Measurements from ENCODE around the gene APOL1. TPM values are rescaled to one million over a fixed set of nuclear protein-coding genes. Genes with fewer than 3 reads are reported as not detected.

The APOL1 gene
- polyA plus RNA-seq, 2 of the 4 experiments (the other 2 are of a cell fraction) = 2.0 to 6.5 TPM

- CTCF ChIA-PET = interaction anchor here (1.0 to 4.2 kb wide), 14 partner anchors 9 to 132 kb away, joined by 3 to 27 read pairs (median 4); partner anchors contain the start of gene APOL2
- no peak for TF ChIP-seq JUNB (IDR thresholded peaks at IDR 0.05)
- TF ChIP-seq RAD21 (conservative IDR thresholded peaks at IDR 0.05 in 1 of 2, IDR thresholded peaks at IDR 0.05 in 1 of 2) = peak; percentile 46 to 57
- no peak for TF ChIP-seq ESRRA (IDR thresholded peaks at IDR 0.05; ENCODE audit: borderline replicate concordance, low read length)
- TF ChIP-seq GATA3 (IDR thresholded peaks at IDR 0.05; ENCODE audit: borderline replicate concordance) = no peak
- TF ChIP-seq SMC3 (IDR thresholded peaks at IDR 0.05) = peak; percentile 67
- no peak for TF ChIP-seq HDAC2 (IDR thresholded peaks at IDR 0.05)
- TF ChIP-seq REST (IDR thresholded peaks at IDR 0.05) = no peak
- TF ChIP-seq CTCF (IDR thresholded peaks at IDR 0.05) = peak; percentile 63
- TF ChIP-seq NPAS2 (CRISPR knock-in tag; IDR thresholded peaks at IDR 0.05; ENCODE audit: borderline replicate concordance) = no peak
- TF ChIP-seq RARB (CRISPR knock-in tag; IDR thresholded peaks at IDR 0.05) = no peak
- TF ChIP-seq JUN (IDR thresholded peaks at IDR 0.05) = 0 out of 5 replicates have a peak, but pooled peaks of 1 of the 2 experiments have one; percentile 33
- TF ChIP-seq RNF2 (IDR thresholded peaks at IDR 0.05; ENCODE audit: borderline replicate concordance, low read depth) = no peak
- POLR2A ChIA-PET = no interaction called here
- peak overlapping the region in 1 of 2 experiments; percentile 48; a peak in 1 of 6 replicates for H3K27ac ChIP-seq
- FAIRE-seq = no peak
- no peak overlapping the region for H3K4me2 ChIP-seq
- 54% methylated on average over 15 of the region's 18 CpGs for WGBS (ENCODE audit: missing lambda C conversion rate)
- no peaks in the 10 kb centered on the region for H3K9me3 ChIP-seq
- H3K4me1 ChIP-seq = 0 out of 3 replicates have a peak, but pooled peaks cover 2% of the 10 kb centered on the region
- no peak overlapping the region for H3K4me3 ChIP-seq
- ATAC-seq = peak; percentile 84 to 93
- DNase-seq (ENCODE audit: low read depth in 1 of 2, low spot score in 1 of 2) = peak; percentile 31 to 62
Measured at GRCh38 chr22:36277482-36278291, 24.8 kb downstream of the APOL1 start.

- no peak overlapping the region for H3K4me2 ChIP-seq
- WGBS (ENCODE audit: missing lambda C conversion rate) = 91% methylated on average over 8 of the region's 8 CpGs
- FAIRE-seq (no peak), ATAC-seq (no peak), DNase-seq (ENCODE audit: low read depth in 1 of 2, low spot score in 1 of 2) (no peak)
- H3K9me3 ChIP-seq = no peaks in the 10 kb centered on the region
- 0 out of 3 replicates have a peak, but pooled peaks cover 2% of the 10 kb centered on the region for H3K4me1 ChIP-seq
- TF ChIP-seq GATA3 (IDR thresholded peaks at IDR 0.05; ENCODE audit: borderline replicate concordance) = no peak
- no peak for TF ChIP-seq HES2 (IDR thresholded peaks at IDR 0.05)
- TF ChIP-seq MAX (IDR thresholded peaks at IDR 0.05) = no peak
- TF ChIP-seq MAFK (IDR thresholded peaks at IDR 0.05; ENCODE audit: partially characterized antibody) = no peak
- TF ChIP-seq NR3C1 (IDR thresholded peaks at IDR 0.05) = no peak
- TF ChIP-seq HOXB13 (CRISPR knock-in tag; IDR thresholded peaks at IDR 0.05; ENCODE audit: low read depth) = no peak
- no peak for TF ChIP-seq RCOR1 (IDR thresholded peaks at IDR 0.05; ENCODE audit: low read depth, low read length)
- no peak for TF ChIP-seq HOXA7 (CRISPR knock-in tag; IDR thresholded peaks at IDR 0.05)
- no peak for TF ChIP-seq RARB (CRISPR knock-in tag; IDR thresholded peaks at IDR 0.05)
- TF ChIP-seq REST (IDR thresholded peaks at IDR 0.05) = no peak
- no peak for TF ChIP-seq JUNB (IDR thresholded peaks at IDR 0.05)
- TF ChIP-seq NPAS2 (CRISPR knock-in tag; IDR thresholded peaks at IDR 0.05; ENCODE audit: borderline replicate concordance) = no peak
- no peak overlapping the region for H3K27ac ChIP-seq
- H3K4me3 ChIP-seq = no peak overlapping the region
- ChIA-PET POLR2A (interaction anchor here (0.7 kb wide), 1 partner anchor 80 kb away, joined by 4 read pairs; no protein-coding TSS in a partner anchor), CTCF (interaction anchor here (1.0 to 3.7 kb wide), 3 partner anchors 20 to 84 kb away, joined by 3 to 14 read pairs (median 3); no protein-coding TSS in a partner anchor)
Measured at GRCh38 chr22:36279219-36279666, 26.3 kb downstream of the APOL1 start.
